MM.1S (cell line): ENCODE measurements around the gene PPP2R1B.

Source experiments
- CTCF ChIP-seq: fragments of 300-600 bp; sonication (generic); IDR thresholded peaks from 2 replicates; pipeline ENCODE4 v1.5.1; 2016; ENCODE audit warnings: antibody characterized with exemption, low read length, mixed read lengths
- EZH2 ChIP-seq: fragments of 300-600 bp; sonication (generic); optimal IDR thresholded peaks from 2 replicates; pipeline ENCODE3; 2017; ENCODE audit warnings: low read depth, mild to moderate bottlenecking, antibody characterized with exemption, low read length, mixed read lengths

GRCh38 chr11:111793863-111794262 lies 27.7 kb upstream of the PPP2R1B start:
- TF ChIP-seq CTCF (no peak), EZH2 (no peak)
